Right cardiac atrium (tissue), 5 donors: Measurements from ENCODE around the gene PNPLA5. TPM values are rescaled to one million over a fixed set of nuclear protein-coding genes. Genes with fewer than 3 reads are reported as not detected.

ENCODE experiments used
- ATAC-seq, 2 donors: fragments of 200-7000 bp; cut with Tn5 transposase; one replicate each; pipeline versions ENCODE4 v1.8.0 to v1.9.1; 2020; ENCODE audit warnings: moderate library complexity in 2 of 2, mild to moderate bottlenecking in 1 of 2
- DNase-seq, 3 donors: peaks; one replicate each; pipeline ENCODE4 v3.0.0-alpha.2; 2020
- H3K27ac ChIP-seq: one replicate; pipeline ENCODE4 v1.5.1; 2013; ENCODE audit warnings: mild to moderate bottlenecking, low read length, control low read depth, moderate library complexity
- H3K27me3 ChIP-seq: one replicate; pipeline ENCODE4 v1.6.1; 2013; ENCODE audit not compliant: control insufficient read depth, insufficient read depth
- H3K4me1 ChIP-seq: one replicate; pipeline ENCODE4 v1.6.1; 2013; ENCODE audit warnings: low read length; ENCODE audit not compliant: control insufficient read depth, insufficient read depth
- H3K4me3 ChIP-seq: one replicate; pipeline ENCODE4 v1.5.1; 2013; ENCODE audit warnings: low read length, control low read depth
- H3K9me3 ChIP-seq: one replicate; pipeline ENCODE4 v1.6.1; 2013; ENCODE audit warnings: low read length; ENCODE audit not compliant: control insufficient read depth
- WGBS: extraction: QIAGEN DNeasy Blood & Tissue Kit; methylation state at CpG from one replicate; pipeline ENCODE4 v1.1.7; 2013; 5-methylcytosine and 5-hydroxymethylcytosine counted together
- intact Hi-C, 4 donors: fragments of 100-400 bp; cut with DNase I; formaldehyde crosslinking; loops; one replicate each; pipeline versions ENCODE4 v1.11.0 to v1.14.0; 2022 to 2023
- polyA plus RNA-seq: library from polyadenylated mRNA; stranded (reverse); fragments of 200-250 nt; gene quantifications from one replicate; pipeline ENCODE4 v1.2.3, GENCODE V29; 2013
- total RNA-seq, 4 donors: library from RNA; stranded (reverse); fragmentation: NEBNext Ultra II Directional; extraction: Animal tissue kit (Norgen Biotek cat#: 25700); gene quantifications; one replicate each; pipeline ENCODE4 v1.2.1, GENCODE V29; 2021
- donor health status: healthy with polysubstance abuse.
- donor health status: DM: no; HTN: yes; CAD: no.
- donor health status: DM: no; HTN: no; CAD: no.
- donor health status: DM: no; HTN: yes; CAD: no; lungs with severe emphysema.
- donor health status: DM: yes; HTN: yes; CAD: no.

The PNPLA5 gene
- total and polyA plus RNA-seq, 5 donors, result not detected

DNA sequence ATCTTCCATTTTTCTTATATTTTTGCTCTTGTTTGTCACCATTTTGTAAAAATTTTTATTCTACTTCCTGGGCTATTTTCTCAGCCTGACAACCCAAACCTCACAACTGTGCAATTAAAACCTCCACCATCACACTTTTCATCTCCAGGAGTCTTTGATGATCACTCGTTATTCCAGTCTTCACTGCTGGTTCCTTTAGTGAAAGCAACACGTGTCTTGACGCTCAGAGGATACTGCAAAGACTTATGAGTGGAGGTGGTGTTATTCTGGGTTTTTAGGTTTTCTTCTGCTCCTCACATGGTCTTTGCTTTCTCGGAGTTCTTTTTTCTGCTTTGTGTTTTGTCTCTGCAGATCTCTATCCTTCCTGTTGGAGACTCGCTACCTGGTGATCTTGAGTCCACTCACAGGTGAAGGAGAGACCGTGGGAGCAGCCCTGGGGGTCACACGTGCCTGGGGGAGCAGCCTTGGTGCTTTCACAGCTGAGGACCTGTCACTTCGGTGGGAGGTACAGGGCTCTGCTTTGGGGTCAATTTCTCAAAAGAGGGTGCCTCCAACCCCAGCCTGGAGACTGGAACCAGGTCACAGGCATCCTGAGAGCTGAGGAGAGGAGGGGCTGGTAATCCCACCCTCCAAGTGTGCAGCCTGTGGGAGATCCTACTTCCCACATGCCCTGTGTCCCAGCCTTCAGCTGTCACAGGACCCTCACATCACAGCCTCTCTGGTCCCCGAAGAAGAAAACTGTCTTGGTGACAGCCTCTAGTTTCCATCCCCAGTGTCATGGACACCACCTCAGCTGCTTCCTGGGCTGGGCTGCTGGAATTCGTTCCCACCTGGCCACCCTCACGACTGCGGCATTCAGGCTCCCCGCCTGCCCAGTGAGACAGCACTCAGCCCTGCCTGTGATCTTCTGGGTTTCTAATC lies 40.5 kb downstream of the PNPLA5 start:
- intact Hi-C loops, result no loop called here
- DNase-seq, result no peak

DNA sequence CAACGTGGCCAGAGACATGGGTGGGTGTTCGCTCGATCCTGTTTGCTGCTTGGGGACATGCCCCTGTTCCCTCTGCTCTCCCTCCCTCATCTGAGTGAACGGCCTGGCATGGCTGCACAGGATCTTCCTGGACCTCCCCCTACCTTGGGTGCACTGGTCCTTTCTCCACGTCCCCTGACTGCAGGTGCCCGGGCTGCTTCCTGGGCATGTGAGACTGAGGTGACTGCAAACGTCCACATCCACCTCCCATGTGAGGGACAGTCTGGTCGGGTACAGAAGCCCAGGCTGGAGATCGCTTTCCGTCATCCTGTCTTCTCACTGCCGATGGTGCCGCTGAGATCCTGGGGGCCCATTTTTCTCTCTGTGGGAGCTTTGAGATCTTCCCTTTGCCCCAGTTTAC lies 41.3 kb downstream of the PNPLA5 start:
- Histone ChIP-seq H3K9me3 (no peaks in the 10 kb centered on the region), H3K27me3 (no peaks in the 10 kb centered on the region), H3K27ac (no peak overlapping the region), H3K4me1 (no peaks in the 10 kb centered on the region), H3K4me3 (no peak overlapping the region)
- intact Hi-C loops, result no loop called here
- no peak for ATAC-seq
- no peak for DNase-seq
- whole genome bisulfite sequencing, result 73% methylated on average over 12 of the region's 12 CpGs

More for the DNA sequence above, 40.5 kb downstream of the PNPLA5 start:
- 66% methylated on average over 13 of the region's 13 CpGs for WGBS
- no peak overlapping the region for H3K4me3 ChIP-seq
- peaks cover under 1% of the 10 kb centered on the region for H3K9me3 ChIP-seq
- H3K4me1 ChIP-seq, result no peaks in the 10 kb centered on the region
- no peak for ATAC-seq
- no peaks in the 10 kb centered on the region for H3K27me3 ChIP-seq
- H3K27ac ChIP-seq, result no peak overlapping the region

DNA sequence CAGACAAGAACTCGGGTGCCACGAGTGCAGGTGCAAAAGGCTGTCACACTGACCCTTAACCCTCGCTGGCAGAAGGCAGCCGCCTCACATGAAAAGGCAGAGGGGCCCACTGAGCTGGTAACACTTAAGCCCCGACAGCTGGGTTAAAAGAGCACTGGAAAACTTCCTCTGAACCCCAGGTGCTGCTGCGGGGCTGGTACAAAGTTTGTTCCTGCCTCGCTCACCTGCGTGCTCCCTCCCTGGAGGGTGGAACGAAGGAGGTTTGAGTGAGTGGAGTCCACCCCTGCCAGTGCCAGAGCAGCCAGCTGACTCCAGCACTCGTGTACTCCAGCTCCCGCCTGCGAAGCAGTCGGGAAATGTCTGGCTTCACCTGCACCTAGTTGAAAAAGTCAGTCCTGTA lies 42.1 kb downstream of the PNPLA5 start:
- Histone ChIP-seq H3K4me1 (no peaks in the 10 kb centered on the region), H3K27ac (no peak overlapping the region), H3K4me3 (no peak overlapping the region), H3K9me3 (no peaks in the 10 kb centered on the region), H3K27me3 (no peaks in the 10 kb centered on the region)
- DNase-seq, result no peak
- ATAC-seq, result no peak
- WGBS, result 82% methylated on average over 13 of the region's 13 CpGs
- intact Hi-C loops, result no loop called here

DNA sequence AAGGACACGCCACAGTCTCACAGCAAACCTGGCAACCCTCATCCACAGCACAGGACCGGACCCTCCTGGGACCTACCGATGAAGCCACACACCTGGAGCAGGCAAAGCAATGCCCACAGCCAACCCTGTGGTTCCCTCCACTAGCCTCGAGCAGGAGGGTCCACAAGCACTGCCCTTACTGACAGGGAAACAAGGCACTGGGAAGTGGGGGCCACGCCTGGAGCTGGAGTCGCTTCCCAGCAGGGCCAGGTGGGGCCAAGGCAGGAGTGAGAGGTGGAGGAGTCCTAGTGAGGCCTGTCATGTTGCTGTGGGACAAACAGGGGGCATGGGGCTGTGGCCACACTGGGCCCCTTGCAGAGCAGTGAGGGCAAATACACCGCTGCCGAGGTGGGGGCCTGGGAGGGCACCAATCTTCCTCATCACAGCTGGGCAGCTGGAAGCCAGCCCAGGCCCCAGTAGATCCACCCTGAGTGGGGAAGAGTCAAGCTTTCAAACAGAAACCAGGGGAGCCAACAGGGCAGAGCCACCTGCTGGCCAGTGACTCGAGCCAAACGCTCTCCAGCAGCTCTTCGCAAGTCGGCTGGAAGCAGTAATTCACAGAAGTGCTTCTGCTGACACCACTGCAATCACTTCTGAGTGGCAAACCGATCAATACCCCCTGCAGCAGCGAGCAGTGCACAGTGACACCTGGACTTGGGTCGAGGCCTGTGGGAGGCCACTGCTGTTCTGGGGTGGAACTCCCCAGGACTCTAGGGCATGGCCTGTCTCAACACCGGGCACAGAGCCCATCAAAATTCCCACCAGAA lies 43.2 kb downstream of the PNPLA5 start:
- Histone ChIP-seq H3K27ac (no peak overlapping the region), H3K4me3 (no peak overlapping the region), H3K27me3 (no peaks in the 10 kb centered on the region), H3K9me3 (no peaks in the 10 kb centered on the region), H3K4me1 (no peaks in the 10 kb centered on the region)
- ATAC-seq (no peak), DNase-seq (no peak)
- 47% methylated on average over 16 of the region's 16 CpGs for WGBS
- intact Hi-C loops, result no loop called here

DNA sequence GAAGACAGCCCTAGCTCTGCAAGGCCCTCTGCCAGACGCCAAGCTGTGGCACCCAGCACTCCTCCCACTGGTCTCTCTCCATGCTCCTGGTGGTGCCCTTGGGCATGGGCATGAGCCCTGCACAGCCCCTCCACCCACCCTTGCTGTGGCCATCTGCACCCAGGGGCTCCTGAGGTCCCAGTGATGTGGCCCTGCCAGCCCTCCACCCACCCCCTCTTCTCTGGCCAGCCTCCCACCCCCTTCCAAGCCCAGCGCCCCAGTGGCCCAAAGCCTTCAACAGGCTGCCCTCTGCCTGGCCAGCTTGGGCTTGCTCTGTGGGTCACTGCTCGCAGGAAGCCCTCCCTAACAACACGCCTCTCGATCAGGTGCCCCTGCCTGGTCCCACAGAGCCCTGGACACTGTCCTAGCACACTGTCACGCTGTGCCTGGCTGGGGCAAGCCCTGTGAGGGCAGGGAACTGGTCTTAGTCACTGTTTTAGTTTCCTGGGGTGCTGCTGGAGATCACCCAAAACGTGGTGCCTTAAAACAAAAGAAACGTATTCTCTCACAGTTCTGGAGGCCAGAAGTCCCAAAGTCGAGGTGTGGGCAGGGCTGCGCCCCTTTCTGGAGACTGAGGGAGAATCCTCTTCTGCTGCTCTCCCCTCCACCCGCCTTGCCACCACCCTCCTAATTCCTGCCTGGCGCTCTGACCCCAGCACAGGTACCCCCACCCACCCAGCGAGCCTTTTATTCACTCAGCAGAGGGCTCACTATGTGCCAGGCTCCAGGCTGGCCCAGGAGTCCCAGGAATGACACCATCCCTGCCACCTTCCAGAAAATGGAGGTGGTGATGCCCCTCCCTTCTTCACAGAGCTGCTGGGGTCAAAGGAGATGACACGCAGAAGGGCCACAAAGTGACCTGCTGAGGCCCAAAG lies 44.2 kb downstream of the PNPLA5 start:
- H3K9me3 ChIP-seq, result no peaks in the 10 kb centered on the region
- intact Hi-C loops, result no loop called here
- no peaks in the 10 kb centered on the region for H3K4me1 ChIP-seq
- ATAC-seq (no peak), DNase-seq (no peak)
- H3K27me3 ChIP-seq, result no peaks in the 10 kb centered on the region
- no peak overlapping the region for H3K4me3 ChIP-seq
- no peak overlapping the region for H3K27ac ChIP-seq
- 83% methylated on average over 14 of the region's 14 CpGs for WGBS

DNA sequence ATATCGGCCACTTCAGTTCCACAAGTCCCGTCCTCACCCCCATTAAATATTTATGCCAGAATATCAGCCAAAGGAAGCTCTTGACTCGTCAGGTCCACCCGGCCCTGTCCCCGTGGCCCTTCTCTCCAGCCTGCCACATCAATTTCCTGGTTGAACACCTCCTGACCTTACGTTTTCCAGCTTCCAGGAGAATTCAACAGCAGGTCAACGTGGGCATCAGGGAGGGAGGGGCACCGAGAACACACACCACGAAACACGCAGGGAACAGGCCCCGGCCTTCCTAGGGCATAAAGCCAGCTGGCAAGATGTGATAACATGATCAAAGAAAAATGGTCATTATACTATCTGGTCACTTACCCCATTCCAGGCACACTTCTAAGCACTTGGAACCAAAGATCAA lies 44.8 kb downstream of the PNPLA5 start:
- ATAC-seq (no peak), DNase-seq (no peak)
- Histone ChIP-seq H3K27ac (no peak overlapping the region), H3K4me1 (no peaks in the 10 kb centered on the region), H3K27me3 (no peaks in the 10 kb centered on the region), H3K9me3 (no peaks in the 10 kb centered on the region), H3K4me3 (no peak overlapping the region)
- WGBS, result 59% methylated on average over 11 of the region's 11 CpGs
- intact Hi-C loops, result no loop called here

DNA sequence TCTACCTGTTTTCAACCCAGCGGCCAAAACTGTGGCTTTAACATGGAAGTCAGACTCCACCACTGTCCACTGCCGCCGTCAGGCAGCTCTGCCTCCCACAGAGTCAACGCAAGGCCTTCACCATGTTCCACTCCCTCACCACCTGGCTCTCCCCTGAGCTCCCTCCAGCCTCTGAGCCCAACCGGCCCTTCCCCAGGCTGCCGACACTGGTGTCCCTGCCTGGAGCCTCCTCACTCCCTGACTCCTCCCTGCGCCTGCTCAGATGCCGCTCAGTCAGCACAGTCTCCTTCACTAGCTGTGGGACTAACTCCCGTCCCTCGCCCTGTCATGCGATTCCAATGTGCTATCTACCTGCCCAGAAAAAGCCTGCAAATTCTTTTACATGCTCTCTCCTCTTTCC lies 45.8 kb downstream of the PNPLA5 start:
- no peaks in the 10 kb centered on the region for H3K4me1 ChIP-seq
- no peaks in the 10 kb centered on the region for H3K9me3 ChIP-seq
- no peaks in the 10 kb centered on the region for H3K27me3 ChIP-seq
- H3K4me3 ChIP-seq, result no peak overlapping the region
- intact Hi-C loops, result no loop called here
- DNase-seq (no peak), ATAC-seq (no peak)
- 72% methylated on average over 11 of the region's 11 CpGs for WGBS
- H3K27ac ChIP-seq, result no peak overlapping the region

DNA sequence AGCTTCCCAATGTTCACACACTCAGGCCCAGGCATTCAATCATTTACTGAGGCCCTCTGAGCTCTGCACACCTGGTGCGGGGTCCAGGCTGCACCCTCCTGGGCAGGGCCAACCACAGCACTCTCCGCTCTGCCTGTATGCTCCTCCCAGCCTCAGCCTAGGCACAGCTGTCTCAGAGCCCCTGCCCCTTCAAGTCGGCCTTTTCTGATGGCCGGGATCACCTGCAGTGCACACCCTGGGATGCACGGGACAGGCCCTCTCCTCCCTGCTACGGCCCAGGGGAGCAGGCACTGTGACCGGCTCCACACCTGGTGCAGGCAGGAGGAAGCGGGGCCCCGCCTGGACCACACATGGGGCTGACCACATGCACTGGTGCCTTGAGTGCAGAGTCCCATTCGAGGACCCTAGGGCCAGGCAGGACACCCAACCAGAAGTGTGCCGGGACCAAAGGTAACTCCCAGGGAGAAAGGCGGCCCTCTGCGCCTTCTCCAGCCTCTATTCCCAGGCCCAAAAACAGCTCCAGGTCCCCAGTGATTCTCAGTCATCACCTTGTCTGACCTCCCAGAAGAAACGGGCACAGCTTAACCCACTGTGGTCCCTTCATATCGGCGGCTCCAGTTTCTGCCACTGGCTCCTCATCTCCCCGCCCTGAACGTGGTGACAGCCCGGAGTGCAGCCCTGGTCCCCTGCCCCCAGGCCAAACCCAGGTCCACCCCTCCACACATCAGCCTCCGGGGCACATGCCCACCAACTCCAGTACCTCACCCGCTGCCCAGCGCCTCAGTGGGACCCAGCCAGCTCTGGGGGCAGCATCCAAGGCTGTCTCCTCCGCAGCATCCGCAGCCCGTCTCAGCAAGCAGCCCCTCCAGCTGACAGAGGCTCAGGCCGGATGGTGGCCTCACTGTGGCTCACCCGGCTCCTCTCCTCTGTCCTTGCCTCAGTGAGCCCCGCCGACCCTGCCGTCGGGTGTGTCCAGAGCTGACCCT lies 47.0 kb downstream of the PNPLA5 start:
- no peaks in the 10 kb centered on the region for H3K9me3 ChIP-seq

DNA sequence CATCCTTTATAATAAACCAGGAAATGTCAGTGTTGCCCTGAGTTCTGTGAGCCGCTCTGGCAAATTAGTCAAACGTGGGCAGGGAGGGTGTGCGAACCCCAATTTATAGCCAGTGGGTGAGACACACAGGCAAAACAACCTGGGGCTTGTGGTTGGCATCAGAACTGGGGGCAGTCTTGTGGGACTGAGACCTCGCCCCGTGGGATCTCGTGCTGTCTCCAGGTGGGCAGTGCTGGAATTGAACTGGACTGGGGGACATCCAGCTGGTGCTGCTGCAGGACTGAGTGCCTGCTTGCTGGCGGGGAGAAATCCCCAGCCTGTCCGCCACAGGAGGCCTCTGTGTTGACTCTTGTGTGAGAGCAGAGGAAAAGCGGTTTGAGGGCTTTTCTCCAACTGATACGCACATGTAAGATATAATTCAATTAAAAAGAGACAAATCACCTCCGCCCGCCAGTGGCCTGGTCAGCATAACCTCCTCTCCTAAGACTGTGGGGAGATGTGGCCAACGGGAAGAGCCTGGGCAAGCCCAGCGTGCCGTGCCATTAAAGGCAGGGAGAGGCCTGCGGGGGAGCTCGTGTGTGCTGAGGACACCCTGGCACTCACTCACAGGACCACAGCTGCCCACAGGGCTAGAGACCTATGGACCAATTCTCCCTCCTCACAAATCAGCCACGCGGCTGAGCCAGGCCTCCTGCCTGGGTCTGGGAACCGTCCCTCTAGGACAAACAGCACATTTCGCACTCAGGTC lies 47.9 kb downstream of the PNPLA5 start:
- Histone ChIP-seq H3K4me3 (no peak overlapping the region), H3K27ac (no peak overlapping the region), H3K27me3 (no peaks in the 10 kb centered on the region), H3K4me1 (no peaks in the 10 kb centered on the region), H3K9me3 (no peaks in the 10 kb centered on the region)
- 83% methylated on average over 21 of the region's 21 CpGs for WGBS
- peak in 2 of 3 donors; percentile 4 to 9 for DNase-seq
- intact Hi-C loops, result no loop called here
- ATAC-seq, result no peak

More for the DNA sequence above, 47.0 kb downstream of the PNPLA5 start:
- intact Hi-C loops, result no loop called here
- DNase-seq (peak in 1 of 3 donors; percentile 58), ATAC-seq (no peak)
- Histone ChIP-seq H3K27me3 (no peaks in the 10 kb centered on the region), H3K4me1 (no peaks in the 10 kb centered on the region), H3K27ac (no peak overlapping the region), H3K4me3 (no peak overlapping the region)
- WGBS, result 80% methylated on average over 31 of the region's 31 CpGs
